Measurements from ENCODE around the gene GPR32.
"Not testable (repeated sequence)": the region's sequence is repeated elsewhere in the genome, so short reads cannot be mapped to it uniquely, and the experiment has no call there.

Gene GPR32

GRCh38 chr19:50747141-50747540 is 23.1 kb upstream of the GPR32 start:
- not testable (repeated sequence) for DNase-seq (ENCODE audit: low read depth in 2 of 2)

DNA sequence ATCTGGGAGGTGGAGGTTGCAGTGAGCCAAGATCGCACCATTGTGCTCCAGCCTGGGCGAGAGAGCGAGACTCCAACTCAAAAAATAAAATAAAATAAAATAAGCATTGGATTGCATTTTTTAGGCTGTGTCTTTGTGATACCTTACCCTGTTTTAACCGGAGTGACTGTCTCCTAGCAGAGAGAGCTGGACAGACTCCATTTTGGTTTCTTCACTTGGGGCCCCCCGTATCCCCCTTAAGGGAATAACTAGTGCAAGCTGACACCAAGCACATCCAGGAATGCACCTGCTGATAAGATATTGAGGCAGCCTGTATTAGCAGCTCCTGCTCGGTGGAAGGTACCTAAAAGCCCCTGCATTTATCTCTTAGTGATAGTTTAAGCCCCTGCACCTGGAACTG is 20.8 kb upstream of the GPR32 start:
- DNase-seq (ENCODE audit: low read depth in 2 of 2) = no peak

DNA sequence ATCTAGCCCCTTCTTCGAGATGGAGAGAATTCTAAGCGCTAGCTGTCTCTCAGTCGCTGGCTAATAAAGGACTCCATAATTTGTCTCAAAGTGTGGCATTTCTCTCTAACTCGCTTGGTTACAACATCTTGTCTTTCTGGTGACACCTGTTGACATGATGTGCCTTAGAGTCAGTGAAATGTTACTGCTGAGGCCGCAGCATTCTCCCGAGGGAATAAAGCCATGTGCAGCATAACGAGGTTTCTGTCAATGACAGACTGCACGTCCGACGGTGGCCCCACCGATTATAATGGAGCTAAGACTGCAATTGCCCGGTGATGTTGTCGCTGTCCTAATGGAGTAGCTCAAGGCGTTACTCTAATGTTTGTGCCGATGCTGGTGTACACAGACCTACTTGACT is 20.3 kb upstream of the GPR32 start:
- no peak for DNase-seq (ENCODE audit: low read depth in 2 of 2)

- no peak for DNase-seq (ENCODE audit: low read depth in 2 of 2)
Measured at GRCh38 chr19:50753879-50754278, 16.4 kb upstream of the GPR32 start.

DNA sequence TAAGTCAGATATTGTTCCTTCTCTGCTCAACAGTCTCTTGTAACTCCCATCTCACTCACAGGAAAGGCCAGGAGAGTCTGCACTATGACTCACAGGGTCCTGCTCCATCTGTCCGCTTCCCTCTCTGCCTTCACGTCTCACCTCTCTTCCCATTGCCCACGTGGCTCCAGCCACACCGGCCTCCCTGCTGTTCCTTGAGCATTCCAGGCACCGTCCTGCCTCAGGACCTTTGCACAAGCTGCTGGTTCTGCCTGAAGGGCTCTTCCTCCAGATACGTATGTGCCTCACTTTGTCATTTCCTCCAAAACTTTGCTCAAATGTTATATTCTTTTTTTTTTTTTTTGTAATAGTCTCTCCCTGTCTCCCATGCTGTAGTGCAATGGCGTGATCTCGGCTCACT is 14.0 kb upstream of the GPR32 start:
- not testable (repeated sequence) for DNase-seq (ENCODE audit: low read depth in 2 of 2)

GRCh38 chr19:50757624-50758023 is 12.6 kb upstream of the GPR32 start:
- not testable (repeated sequence) for DNase-seq (ENCODE audit: low read depth in 2 of 2)

GRCh38 chr19:50759076-50759475 is 11.2 kb upstream of the GPR32 start:
- not testable (repeated sequence) for DNase-seq (ENCODE audit: low read depth in 2 of 2)

DNA sequence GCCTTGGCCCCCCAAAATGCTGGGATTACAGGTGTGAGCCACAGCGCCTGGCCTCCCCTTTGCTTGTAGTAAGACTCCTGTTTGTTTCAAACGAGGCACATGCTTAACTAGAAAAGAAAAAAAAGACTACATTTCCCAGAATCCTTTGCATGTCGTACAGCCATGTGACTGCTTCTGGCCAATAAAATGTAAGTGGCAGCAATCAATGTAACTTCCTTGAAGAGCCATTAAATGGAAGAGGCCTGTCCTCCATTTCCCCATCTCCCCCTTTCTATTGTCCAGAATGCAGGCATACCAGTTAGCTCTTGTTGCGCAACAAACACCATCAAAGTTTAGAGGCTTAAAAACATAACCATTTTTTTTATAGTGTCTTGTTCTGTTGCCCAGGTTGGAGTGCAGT is 10.4 kb upstream of the GPR32 start:
- no peak for DNase-seq (ENCODE audit: low read depth in 2 of 2)

- not testable (repeated sequence) for DNase-seq (ENCODE audit: low read depth in 2 of 2)
Measured at GRCh38 chr19:50761501-50761900, 8.8 kb upstream of the GPR32 start.

- not testable (repeated sequence) for DNase-seq (ENCODE audit: low read depth in 2 of 2)
Measured at GRCh38 chr19:50763521-50763920, 6.7 kb upstream of the GPR32 start.

GRCh38 chr19:50764409-50764808 is 5.9 kb upstream of the GPR32 start:
- no peak for DNase-seq (ENCODE audit: low read depth in 2 of 2)

GRCh38 chr19:50766746-50767145 is 3.5 kb upstream of the GPR32 start:
- DNase-seq (ENCODE audit: low read depth in 2 of 2) = not testable (repeated sequence)

DNA sequence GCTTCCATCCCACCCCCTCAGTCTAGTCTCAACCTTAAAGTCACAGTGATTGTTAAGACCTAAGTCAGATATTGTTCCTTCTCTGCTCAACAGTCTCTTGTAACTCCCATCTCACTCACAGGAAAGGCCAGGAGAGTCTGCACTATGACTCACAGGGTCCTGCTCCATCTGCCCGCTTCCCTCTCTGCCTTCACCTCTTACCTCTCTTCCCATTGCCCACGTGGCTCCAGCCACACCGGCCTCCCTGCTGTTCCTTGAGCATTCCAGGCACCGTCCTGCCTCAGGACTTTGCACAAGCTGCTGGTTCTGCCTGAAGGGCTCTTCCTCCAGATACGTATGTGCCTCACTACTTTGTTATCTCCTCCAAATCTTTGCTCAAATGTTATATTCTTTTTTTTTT is 3.0 kb upstream of the GPR32 start:
- DNase-seq (ENCODE audit: low read depth in 2 of 2) = not testable (repeated sequence)

DNA sequence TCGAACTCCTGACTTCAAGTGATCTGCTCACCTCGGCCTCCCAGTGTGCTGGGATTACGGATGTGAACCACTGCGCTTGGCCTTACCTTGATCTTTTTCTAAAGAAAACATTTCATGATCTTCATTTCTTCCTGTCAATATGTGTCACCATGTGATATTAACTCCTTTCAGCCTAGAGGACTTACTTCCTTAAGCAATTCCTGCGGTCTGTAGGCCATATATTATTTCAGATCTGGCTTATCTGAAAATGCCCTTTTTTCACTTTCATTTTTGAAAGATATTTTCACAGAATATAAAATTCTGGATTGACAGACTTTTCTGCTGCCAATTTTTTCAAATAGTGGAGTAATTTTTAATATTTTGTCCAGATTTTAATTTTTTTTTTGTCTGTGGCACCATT is 2.0 kb upstream of the GPR32 start:
- no peak for DNase-seq (ENCODE audit: low read depth in 2 of 2)

DNA sequence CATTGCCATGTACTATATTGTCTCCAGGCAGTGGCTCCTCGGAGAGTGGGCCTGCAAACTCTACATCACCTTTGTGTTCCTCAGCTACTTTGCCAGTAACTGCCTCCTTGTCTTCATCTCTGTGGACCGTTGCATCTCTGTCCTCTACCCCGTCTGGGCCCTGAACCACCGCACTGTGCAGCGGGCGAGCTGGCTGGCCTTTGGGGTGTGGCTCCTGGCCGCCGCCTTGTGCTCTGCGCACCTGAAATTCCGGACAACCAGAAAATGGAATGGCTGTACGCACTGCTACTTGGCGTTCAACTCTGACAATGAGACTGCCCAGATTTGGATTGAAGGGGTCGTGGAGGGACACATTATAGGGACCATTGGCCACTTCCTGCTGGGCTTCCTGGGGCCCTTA is 624 bp downstream of the GPR32 start:
- DNase-seq (ENCODE audit: low read depth in 2 of 2) = no peak

GRCh38 chr19:50772476-50772875 is 2.2 kb downstream of the GPR32 start:
- DNase-seq (ENCODE audit: low read depth in 2 of 2) = no peak

DNA sequence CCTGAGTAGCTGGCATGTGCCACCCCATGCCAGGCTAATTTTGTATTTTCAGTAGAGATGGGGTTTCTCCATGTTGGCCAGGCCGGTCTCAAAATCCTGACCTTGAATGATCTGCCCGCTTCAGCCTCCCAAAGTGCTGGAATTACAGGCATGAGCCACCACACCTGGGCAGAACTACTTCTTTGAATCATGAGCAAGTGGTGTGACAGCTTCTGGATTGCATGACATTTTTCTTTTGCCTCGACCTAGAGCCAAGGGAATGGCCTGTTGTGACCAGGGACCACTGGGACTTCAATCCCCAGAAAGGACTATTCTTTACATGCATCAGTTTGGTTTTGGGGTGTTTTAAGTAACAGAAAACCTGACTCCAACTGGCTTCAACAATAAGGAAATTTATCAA is 2.6 kb downstream of the GPR32 start:
- DNase-seq (ENCODE audit: low read depth in 2 of 2) = not testable (repeated sequence)

DNA sequence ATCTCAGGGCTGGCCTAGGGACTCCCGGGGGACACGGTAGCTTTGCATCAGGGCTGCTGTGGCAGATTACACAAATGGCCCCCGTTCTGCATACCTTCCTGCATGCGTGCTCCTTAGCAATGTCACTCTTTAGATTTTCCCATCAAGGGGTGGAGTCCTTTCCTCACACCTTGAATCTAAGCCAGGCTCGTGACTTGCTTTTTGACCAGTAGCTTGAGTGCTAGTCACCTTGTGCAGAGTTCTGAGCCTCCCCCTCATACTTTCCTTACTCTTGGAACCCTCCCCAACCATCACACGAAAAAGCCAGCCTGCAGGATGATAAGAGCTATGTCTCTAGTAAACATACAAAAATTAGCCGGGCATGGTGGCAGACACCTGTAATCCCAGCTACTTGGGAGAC is 3.2 kb downstream of the GPR32 start:
- DNase-seq (ENCODE audit: low read depth in 2 of 2) = not testable (repeated sequence)

GRCh38 chr19:50776131-50776530 is 5.9 kb downstream of the GPR32 start:
- no peak for DNase-seq (ENCODE audit: low read depth in 2 of 2)

DNA sequence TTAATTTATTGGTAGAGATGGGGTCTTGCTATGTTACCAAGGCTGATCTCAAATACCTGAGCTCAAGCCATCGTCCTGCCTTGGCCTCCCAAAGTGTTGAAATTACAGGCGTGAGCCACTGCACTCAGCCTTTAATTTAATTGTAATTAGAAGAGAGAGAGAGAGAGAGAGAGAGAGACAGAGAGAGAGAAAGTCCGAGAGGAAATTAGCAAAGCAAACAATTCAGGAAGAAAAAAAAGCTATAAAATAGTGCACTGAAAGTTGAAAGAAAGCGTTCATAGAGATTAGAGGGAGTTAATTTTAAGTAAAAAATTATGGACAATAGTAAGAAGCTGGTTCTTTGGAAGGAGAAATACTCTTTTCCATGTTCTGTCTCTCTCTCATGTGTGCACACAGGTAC is 7.0 kb downstream of the GPR32 start:
- DNase-seq (ENCODE audit: low read depth in 2 of 2) = no peak

DNA sequence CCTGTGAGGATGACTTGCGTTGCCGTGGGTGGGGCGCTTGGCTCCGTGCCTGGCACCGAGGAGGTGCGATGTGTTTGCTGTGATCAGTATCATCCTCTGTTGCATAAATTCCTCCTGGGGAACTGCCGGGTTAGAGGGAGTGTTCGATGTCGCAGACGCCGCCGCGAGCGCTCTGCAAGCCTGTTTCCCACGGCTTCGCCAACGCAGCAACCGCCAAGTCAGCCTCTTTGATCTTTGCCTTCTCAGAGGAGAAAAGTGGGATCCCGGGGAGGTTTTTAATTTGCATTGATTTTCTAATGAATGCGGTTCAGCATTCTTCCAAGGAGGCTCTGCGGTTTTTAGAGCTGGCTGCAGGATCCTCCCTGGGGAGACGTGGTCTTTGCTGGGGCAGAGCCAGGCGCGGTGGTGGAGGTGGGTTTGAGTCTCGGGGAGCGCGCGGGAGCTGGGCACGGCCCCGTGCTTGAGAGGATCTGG is 7.6 kb downstream of the GPR32 start:
- no peak for DNase-seq (ENCODE audit: low read depth in 2 of 2)

DNA sequence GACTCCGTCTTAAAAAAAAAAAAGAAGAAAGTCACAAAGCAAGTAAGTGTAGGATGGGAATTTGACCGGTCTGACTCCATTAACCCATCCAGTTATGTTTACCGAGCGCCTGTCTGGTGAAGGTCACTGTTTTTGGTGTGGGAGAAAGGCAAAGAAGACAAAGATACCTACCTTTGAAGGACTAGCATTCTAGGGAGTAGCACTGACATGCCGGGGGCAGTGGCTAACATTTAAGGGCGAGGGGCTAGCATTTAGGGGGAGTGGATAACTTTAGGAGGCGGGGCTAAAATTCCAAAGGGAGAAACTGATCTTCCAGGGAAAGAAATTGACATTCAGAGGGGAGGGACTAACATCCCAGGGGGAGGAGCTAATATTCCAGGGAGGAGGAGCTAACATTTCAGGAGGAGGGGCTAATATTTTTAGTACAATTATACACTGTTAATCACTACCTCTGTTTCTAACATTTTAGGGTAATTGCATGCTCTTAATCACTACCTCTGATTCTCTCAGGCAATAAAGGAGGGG is 8.7 kb downstream of the GPR32 start:
- DNase-seq (ENCODE audit: low read depth in 2 of 2) = no peak

DNA sequence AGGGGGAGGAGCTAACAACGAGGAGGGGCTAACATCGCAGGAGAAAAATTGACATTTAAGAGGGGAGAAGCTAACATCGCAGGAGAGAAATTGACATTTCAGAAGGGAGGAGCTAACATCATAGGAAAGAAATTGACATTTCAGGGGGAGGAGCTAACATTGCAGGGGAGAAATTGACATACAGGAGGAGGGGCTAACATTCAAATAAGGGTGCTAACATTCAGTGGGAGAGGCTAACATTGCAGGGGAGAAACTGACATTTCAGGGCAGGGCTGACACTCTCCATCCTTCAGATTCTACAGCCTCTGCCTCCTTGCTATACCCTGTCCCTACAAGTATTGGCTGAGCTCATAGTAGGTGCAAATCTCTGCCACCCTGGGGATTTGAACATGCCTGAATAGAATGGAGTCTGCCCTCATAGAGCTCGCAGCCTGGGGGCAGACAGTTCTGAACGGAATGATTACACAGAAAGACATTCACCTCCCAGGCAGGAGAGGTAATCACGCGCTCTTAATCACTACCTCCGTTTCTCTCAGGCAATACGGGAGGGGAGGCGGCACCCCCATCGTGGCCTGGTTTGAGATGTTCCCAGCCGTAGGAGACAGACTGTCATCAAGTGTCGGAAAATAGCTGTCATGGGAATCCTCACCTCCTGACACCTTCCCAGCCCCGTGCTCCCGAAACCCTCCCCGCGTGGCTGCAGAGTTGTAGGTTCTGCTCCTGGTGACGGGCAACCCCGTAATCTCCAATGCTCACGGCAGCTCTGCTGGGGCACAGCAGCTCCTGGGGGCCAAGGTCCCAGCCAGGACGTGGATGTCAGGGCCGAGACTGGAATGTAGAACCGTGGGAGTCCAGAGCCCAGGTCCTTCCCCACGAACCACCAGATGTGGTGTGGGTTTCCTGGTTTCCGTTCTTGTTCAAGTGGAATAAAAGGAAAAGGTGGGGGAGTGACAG is 9.5 kb downstream of the GPR32 start:
- no peak for DNase-seq (ENCODE audit: low read depth in 2 of 2)
